Neural progenitor cell (in vitro differentiated cells): ENCODE results near the gene IL16. TPM values are rescaled to one million over a fixed set of nuclear protein-coding genes. Genes with fewer than 3 reads are reported as not detected.

Experiments
- DNase-seq: peaks from one replicate; pipeline ENCODE4 v3.0.0-alpha.2; 2016; ENCODE audit warnings: low spot score
- H2AFZ ChIP-seq: fragments of 200-600 bp; sonication (generic); replicated peaks from 2 replicates; pipeline ENCODE4 v1.6.1; 2016; ENCODE audit warnings: antibody characterized with exemption
- H3F3A ChIP-seq: fragments of 200-600 bp; sonication (generic); 2 replicates; pipeline ENCODE4 v1.6.1; 2016; ENCODE audit warnings: antibody characterized with exemption, low read depth
- H3K27ac ChIP-seq: fragments of 200-600 bp; sonication (generic); 2 replicates; pipeline ENCODE4 v1.5.1; 2016; ENCODE audit warnings: mild to moderate bottlenecking
- H3K27me3 ChIP-seq: fragments of 200-600 bp; sonication (generic); 2 replicates; pipeline ENCODE4 v1.6.1; 2016; ENCODE audit warnings: mild to moderate bottlenecking, moderate library complexity
- H3K36me3 ChIP-seq: fragments of 200-600 bp; sonication (generic); 2 replicates; pipeline ENCODE4 v1.5.1; 2016
- H3K4me1 ChIP-seq: fragments of 200-600 bp; sonication (generic); 2 replicates; pipeline ENCODE4 v1.6.1; 2016; ENCODE audit warnings: mixed run types
- H3K4me2 ChIP-seq: fragments of 200-600 bp; sonication (generic); 2 replicates; pipeline ENCODE4 v1.6.1; 2016
- H3K4me3 ChIP-seq: fragments of 200-600 bp; sonication (generic); 2 replicates; pipeline ENCODE4 v1.5.1; 2016
- H3K79me2 ChIP-seq: fragments of 200-600 bp; sonication (generic); 2 replicates; pipeline ENCODE4 v1.6.1; 2016; ENCODE audit warnings: low read depth
- H3K9ac ChIP-seq: fragments of 200-600 bp; sonication (generic); 2 replicates; pipeline ENCODE4 v1.6.1; 2016
- H3K9me3 ChIP-seq: fragments of 200-600 bp; sonication (generic); 2 replicates; pipeline ENCODE4 v1.5.1; 2016; ENCODE audit warnings: low read depth
- H4K20me1 ChIP-seq: fragments of 200-600 bp; sonication (generic); 2 replicates; pipeline ENCODE4 v1.6.1; 2016; ENCODE audit warnings: low read depth
- H3K27ac Mint-ChIP-seq: 3 replicates; pipeline ENCODE4 v1.8.0; 2021; ENCODE audit warnings: mixed read lengths
- H3K27me3 Mint-ChIP-seq: 2 replicates; pipeline ENCODE4 v1.8.0; 2022; ENCODE audit warnings: low read depth, mild to moderate bottlenecking, inconsistent platforms, moderate library complexity, mixed read lengths; ENCODE audit not compliant: insufficient read depth
- H3K36me3 Mint-ChIP-seq: 3 replicates; pipeline ENCODE4 v1.8.0; 2021; ENCODE audit warnings: mixed read lengths
- H3K4me1 Mint-ChIP-seq: 3 replicates; pipeline ENCODE4 v1.8.0; 2021; ENCODE audit warnings: mixed read lengths
- H3K4me3 Mint-ChIP-seq: 3 replicates; pipeline ENCODE4 v1.8.0; 2021; ENCODE audit warnings: mild to moderate bottlenecking, moderate library complexity, mixed read lengths
- H3K9me3 Mint-ChIP-seq: 3 replicates; pipeline ENCODE4 v1.8.0; 2020; ENCODE audit warnings: mixed read lengths
- EZH2 ChIP-seq: fragments of 200-600 bp; sonication (generic); IDR thresholded peaks from 2 replicates; pipeline ENCODE4 v1.6.1; 2017; ENCODE audit warnings: antibody characterized with exemption, mild to moderate bottlenecking, moderate library complexity
- EZH2phosphoT487 ChIP-seq: fragments of 200-600 bp; sonication (generic); IDR thresholded peaks from 2 replicates; pipeline ENCODE4 v1.6.1; 2017; ENCODE audit warnings: antibody characterized with exemption
- total RNA-seq: library from RNA; depleted of rRNA; stranded (reverse); fragments of >200 nt; gene quantifications from 2 replicates; pipeline ENCODE4 v1.2.3, GENCODE V29; 2015; ENCODE audit warnings: low replicate concordance
- TF ChIP-seq, protein P1 (sequence below): fragments of 200-600 bp; sonication (generic); IDR thresholded peaks from 2 replicates; pipeline ENCODE4 v1.5.1; 2017; ENCODE audit warnings: antibody characterized with exemption, mild to moderate bottlenecking

IL16 gene
- total RNA-seq, 1 donor from 2014 or later, result not detected

DNA sequence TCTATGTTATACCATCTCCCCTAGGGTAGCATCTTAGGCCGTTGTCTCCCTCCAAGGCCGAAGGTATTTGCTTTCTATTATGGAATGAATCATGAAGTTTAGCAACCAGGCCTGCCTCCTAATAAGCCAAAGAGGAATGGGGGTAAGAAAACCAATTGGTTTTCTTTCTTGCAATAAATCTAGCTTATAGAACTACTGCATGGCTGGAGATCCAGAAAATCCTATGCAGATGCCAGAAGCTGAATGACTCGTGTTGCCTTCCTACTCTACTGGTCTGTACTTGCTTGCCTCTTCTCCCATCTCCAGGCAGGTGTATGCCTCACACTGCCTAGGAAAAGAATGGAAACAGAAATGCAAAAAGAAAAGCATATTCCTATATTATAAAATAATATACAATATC, 31.1 kb upstream of the IL16 start:
- H3K4me2 ChIP-seq, result no peak overlapping the region
- H3K9ac ChIP-seq, result no peak overlapping the region
- Mint-ChIP-seq H3K9me3 (peaks cover 8% of the 10 kb centered on the region), H3K27ac (no peak overlapping the region), H3K4me3 (no peak overlapping the region), H3K36me3 (no peaks in the 10 kb centered on the region), H3K27me3 (peaks cover 2% of the 10 kb centered on the region), H3K4me1 (peaks cover 4% of the 10 kb centered on the region)
- H3K36me3 ChIP-seq, result no peaks in the 10 kb centered on the region
- no peaks in the 10 kb centered on the region for H3K4me1 ChIP-seq
- DNase-seq, result no peak
- no peaks in the 10 kb centered on the region for H4K20me1 ChIP-seq
- H3F3A ChIP-seq, result peaks cover 3% of the 10 kb centered on the region
- no peak overlapping the region for H2AFZ ChIP-seq
- H3K9me3 ChIP-seq, result no peaks in the 10 kb centered on the region
- H3K27me3 ChIP-seq, result no peaks in the 10 kb centered on the region
- H3K27ac ChIP-seq, result no peak overlapping the region
- H3K4me3 ChIP-seq, result no peak overlapping the region
- H3K79me2 ChIP-seq, result no peaks in the 10 kb centered on the region
- TF ChIP-seq EZH2phosphoT487, result no peak
- TF ChIP-seq, protein P1, sequence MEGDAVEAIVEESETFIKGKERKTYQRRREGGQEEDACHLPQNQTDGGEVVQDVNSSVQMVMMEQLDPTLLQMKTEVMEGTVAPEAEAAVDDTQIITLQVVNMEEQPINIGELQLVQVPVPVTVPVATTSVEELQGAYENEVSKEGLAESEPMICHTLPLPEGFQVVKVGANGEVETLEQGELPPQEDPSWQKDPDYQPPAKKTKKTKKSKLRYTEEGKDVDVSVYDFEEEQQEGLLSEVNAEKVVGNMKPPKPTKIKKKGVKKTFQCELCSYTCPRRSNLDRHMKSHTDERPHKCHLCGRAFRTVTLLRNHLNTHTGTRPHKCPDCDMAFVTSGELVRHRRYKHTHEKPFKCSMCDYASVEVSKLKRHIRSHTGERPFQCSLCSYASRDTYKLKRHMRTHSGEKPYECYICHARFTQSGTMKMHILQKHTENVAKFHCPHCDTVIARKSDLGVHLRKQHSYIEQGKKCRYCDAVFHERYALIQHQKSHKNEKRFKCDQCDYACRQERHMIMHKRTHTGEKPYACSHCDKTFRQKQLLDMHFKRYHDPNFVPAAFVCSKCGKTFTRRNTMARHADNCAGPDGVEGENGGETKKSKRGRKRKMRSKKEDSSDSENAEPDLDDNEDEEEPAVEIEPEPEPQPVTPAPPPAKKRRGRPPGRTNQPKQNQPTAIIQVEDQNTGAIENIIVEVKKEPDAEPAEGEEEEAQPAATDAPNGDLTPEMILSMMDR, result no peak
- TF ChIP-seq EZH2, result no peak

DNA sequence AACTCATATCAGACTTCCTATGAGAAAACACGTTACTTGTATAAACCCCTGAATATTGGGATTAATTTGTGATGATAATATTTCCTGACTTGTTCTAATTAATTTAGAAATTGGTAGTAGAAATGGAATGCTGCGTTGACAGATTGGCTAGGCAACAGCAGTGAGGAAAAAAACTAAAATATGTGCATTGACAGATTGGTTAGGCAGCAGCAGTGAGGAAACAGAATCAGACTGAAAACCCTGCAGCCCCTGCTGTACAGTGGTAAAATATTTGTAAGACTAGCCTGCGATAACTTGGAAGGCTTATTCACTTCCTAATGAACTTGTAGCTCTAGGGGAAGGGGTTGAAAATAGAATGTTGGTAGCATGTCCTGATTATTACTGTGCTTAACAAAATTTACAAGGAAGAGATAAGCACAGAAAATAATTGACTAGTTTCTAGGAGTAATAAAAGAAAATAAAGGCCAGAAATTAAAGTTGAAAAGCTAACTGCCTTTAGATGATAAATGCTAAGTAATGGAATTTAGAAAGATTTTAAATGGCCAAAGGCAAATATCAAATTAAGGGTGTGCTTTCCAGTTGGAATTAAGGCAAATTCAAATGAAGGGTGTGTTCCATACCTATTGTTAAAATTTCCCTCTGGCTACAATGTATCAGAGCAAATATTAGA, 29.9 kb upstream of the IL16 start:
- H3F3A ChIP-seq, result peaks cover 3% of the 10 kb centered on the region
- no peak overlapping the region for H3K27ac ChIP-seq
- peaks cover 2% of the 10 kb centered on the region for H3K27me3 Mint-ChIP-seq
- no peak overlapping the region for H3K9ac ChIP-seq
- H3K79me2 ChIP-seq, result no peaks in the 10 kb centered on the region
- H3K9me3 ChIP-seq, result no peaks in the 10 kb centered on the region
- H3K9me3 Mint-ChIP-seq, result peaks cover 8% of the 10 kb centered on the region
- no peak overlapping the region for H2AFZ ChIP-seq
- H3K4me1 ChIP-seq, result no peaks in the 10 kb centered on the region
- H3K4me3 Mint-ChIP-seq, result no peak overlapping the region
- H3K4me3 ChIP-seq, result no peak overlapping the region
- no peak overlapping the region for H3K27ac Mint-ChIP-seq
- H3K4me2 ChIP-seq, result no peak overlapping the region
- H3K4me1 Mint-ChIP-seq, result peaks cover 4% of the 10 kb centered on the region
- TF ChIP-seq, protein P1, result no peak
- TF ChIP-seq EZH2phosphoT487, result no peak
- TF ChIP-seq EZH2, result no peak
- no peaks in the 10 kb centered on the region for H3K27me3 ChIP-seq
- H4K20me1 ChIP-seq, result no peaks in the 10 kb centered on the region
- DNase-seq, result no peak
- H3K36me3 ChIP-seq, result no peaks in the 10 kb centered on the region
- H3K36me3 Mint-ChIP-seq, result no peaks in the 10 kb centered on the region

DNA sequence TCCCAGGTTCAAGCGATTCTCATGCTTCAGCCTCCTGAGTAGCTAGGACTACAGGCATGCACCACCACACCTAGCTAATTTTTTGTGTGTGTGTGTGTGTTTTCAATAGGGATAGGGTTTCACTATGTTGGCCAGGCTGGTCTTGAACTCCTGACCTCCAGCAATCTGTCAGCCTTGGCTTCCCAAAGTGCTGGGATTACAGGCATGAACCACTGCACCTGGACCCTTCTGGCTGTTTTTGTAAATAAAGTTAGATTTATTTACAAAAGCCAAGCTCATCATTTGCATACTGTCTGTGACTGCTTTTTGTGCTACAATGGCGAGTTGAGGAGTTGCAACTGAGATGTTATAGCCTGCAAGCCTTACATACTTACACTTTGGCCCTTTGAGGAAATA, 28.6 kb upstream of the IL16 start:
- H3K27me3 ChIP-seq, result no peaks in the 10 kb centered on the region
- no peak overlapping the region for H3K4me3 ChIP-seq
- DNase-seq, result no peak
- no peak overlapping the region for H2AFZ ChIP-seq
- H4K20me1 ChIP-seq, result no peaks in the 10 kb centered on the region
- H3K36me3 ChIP-seq, result no peaks in the 10 kb centered on the region
- no peaks in the 10 kb centered on the region for H3K4me1 ChIP-seq
- peaks cover 6% of the 10 kb centered on the region for H3K27me3 Mint-ChIP-seq
- peaks cover 3% of the 10 kb centered on the region for H3F3A ChIP-seq
- no peaks in the 10 kb centered on the region for H3K79me2 ChIP-seq
- no peak overlapping the region for H3K4me2 ChIP-seq
- no peaks in the 10 kb centered on the region for H3K36me3 Mint-ChIP-seq
- H3K4me1 Mint-ChIP-seq, result peaks cover 4% of the 10 kb centered on the region
- H3K4me3 Mint-ChIP-seq, result no peak overlapping the region
- peaks cover 8% of the 10 kb centered on the region for H3K9me3 Mint-ChIP-seq
- H3K27ac ChIP-seq, result no peak overlapping the region
- H3K27ac Mint-ChIP-seq, result no peak overlapping the region
- no peaks in the 10 kb centered on the region for H3K9me3 ChIP-seq
- no peak for TF ChIP-seq EZH2
- TF ChIP-seq, protein P1, result no peak
- no peak for TF ChIP-seq EZH2phosphoT487
- H3K9ac ChIP-seq, result no peak overlapping the region
